HG02840 (cell line): ENCODE measurements around the gene BRAF.
A peak's percentile ranks its signal among the peaks of the same experiment; 100 is the strongest.
"Not testable (repeated sequence)": the region's sequence is repeated elsewhere in the genome, so short reads cannot be mapped to it uniquely, and the experiment has no call there.

ENCODE experiments used
- ATAC-seq: cut with Tn5 transposase; IDR thresholded peaks from one replicate; pipeline ENCODE4 v1.9.1; 2021; ENCODE audit warnings: mild to moderate bottlenecking, moderate library complexity, moderate number of reproducible peaks; ENCODE audit not compliant: unreplicated experiment, low FRiP score

BRAF gene

DNA sequence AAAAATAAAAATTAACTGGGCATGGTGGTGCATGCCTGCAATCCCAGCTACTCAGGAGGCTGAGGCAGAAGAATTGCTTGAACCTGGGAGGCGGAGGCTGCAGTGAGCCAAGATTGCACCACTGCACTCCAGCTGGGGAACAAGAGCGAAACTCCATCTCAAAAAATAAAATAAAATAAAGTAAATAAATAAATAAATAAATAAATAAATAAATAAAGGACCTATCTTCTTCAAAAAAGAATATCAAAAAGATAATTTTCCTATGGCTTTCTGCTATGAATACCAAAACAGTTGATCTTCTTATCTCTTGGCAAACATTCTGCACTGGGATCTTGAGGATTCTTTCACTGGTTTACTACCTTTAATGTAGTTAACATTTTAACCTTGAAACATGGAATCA lies 41.9 kb downstream of the BRAF start:
- not testable (repeated sequence) for ATAC-seq

- no peak for ATAC-seq
Observed at GRCh38 chr7:140881507-140882228, 43.1 kb downstream of the BRAF start.

DNA sequence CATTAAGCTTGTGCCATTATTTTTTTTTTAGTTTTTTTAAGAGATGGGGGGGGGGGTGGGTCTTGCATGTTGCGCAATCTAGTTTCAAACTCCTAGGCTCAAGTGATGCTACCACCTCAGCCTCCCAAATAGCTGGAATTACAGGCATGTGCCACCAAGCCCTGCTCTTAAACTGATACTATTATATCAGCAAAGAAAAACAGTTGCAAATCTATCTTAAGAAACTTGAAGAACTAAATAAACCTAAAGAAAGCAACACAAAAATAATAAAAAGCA lies 47.5 kb downstream of the BRAF start:
- no peak for ATAC-seq

- peak; percentile 73 for ATAC-seq
Observed at GRCh38 chr7:140876519-140877248, 48.0 kb downstream of the BRAF start.

GRCh38 chr7:140873434-140873833 lies 51.3 kb downstream of the BRAF start:
- no peak for ATAC-seq

DNA sequence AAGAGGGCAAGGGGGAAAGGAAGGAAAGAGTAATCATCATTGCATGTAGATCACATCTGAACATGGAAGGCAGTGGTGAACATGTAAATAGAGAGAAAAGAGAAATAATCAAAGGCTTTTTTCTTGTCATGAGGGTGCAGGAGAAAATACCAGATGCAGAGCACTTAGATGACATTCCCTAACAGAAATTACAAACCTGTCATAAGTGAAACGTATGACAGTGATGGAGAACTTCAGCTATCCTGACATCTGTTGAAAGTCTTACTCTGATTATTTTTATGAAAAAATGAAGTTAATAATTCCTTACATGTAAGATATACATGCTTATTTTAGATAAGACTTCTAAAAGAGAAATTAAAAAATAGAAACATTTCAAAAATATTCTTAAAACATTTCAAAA lies 54.7 kb downstream of the BRAF start:
- ATAC-seq, result no peak

GRCh38 chr7:140869430-140869829 lies 55.3 kb downstream of the BRAF start:
- no peak for ATAC-seq

DNA sequence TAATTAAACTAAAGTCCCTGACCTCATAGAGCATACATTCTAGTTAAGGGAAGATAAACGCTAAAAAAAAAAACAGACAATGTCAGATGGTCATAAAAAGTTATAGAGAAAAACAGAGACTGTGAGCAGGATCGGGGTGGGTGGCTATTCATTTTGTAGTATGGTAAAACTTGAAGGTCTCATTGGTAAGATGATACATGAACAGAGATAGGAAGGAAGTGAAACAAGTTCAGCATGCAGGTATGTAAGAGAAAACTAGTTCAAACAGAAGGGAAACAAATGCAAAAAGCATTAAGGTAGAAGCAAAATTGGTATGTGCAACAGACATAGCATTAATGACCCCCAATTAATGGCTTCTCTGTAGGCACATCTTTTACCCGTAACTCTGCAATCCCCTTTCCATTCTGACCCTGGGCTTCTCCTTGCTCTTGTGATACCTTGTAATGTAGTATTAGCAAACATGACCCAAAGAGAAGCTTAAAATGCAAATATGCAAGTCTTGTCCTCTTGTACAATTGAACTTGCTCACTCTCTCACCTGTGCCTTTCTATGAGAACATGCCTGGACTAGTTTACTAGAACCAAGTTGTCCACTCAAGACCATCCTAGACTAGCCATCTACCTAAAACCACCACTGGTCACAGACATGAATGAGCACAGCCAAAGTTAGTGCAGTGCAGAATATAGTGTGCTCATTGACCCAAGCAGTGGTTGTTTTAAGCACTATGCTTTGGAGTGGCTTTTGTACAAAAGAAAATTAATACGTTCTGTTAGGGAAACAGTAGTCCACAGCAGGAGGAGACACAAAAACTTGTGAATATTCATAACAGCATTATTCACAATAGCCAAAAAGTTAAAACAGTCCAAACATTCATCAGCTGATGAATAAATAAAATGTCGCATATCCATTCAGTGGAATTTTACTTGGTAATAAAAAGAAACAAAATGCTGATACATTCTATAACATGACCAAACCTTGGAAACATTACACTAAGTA lies 57.0 kb downstream of the BRAF start:
- ATAC-seq, result no peak

GRCh38 chr7:140866926-140867325 lies 57.8 kb downstream of the BRAF start:
- ATAC-seq, result no peak

DNA sequence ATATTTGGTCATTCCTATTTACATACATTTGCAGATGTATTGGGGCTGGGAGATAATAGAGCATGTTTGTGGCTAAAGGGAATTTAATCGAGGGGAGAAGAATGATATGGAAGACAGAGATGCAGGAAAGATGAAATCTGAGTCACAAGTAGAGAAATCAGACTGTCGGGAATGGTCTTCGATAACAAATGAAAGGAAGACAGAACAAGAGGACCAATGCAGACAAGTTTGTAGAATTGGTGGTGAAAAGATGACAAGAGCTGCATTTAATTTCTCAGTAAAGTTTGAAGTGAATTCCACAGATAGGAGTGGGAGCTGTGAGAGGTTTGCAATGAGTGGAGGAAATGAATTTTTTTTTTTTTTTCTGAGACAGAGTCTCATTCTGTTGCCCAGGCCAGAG lies 60.0 kb downstream of the BRAF start:
- no peak for ATAC-seq

- no peak for ATAC-seq
Observed at GRCh38 chr7:140863867-140864266, 60.9 kb downstream of the BRAF start.

DNA sequence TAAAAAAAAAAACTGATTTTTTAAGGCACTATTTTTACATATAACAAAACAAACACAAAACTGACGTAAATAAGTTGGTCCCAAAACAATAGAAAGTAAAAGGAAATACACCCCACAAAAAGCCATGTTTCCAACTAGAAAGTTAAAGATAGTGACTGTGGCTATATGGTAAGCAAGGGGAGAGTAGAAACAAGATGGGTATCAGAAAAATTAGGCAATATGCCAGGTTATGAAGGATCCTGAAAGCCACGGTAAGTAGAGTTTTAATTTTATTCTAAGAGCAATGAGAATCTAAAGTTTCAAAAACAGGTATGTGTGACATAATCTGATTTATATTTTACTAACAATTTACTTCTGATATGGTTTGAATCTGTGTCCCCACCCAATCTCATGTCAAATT lies 61.5 kb downstream of the BRAF start:
- no peak for ATAC-seq

DNA sequence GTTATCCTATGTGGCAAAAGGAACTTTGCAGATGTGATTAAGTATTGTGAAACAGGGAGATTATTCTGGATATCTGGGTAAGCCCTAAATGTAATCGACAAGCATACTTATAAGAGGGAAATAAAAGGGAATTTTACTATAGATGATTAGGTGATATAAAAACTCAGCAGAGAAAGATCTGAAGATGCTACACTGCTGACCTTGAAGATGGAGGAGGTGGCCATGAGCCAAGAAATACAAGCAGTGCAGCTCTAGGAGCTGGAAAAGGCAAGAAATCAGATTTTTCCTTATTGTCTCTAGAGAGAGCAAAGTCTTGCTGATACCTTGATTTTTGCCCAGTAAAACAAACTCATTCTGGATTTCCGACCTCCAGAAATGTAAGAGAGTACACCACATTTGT lies 67.7 kb downstream of the BRAF start:
- no peak for ATAC-seq

DNA sequence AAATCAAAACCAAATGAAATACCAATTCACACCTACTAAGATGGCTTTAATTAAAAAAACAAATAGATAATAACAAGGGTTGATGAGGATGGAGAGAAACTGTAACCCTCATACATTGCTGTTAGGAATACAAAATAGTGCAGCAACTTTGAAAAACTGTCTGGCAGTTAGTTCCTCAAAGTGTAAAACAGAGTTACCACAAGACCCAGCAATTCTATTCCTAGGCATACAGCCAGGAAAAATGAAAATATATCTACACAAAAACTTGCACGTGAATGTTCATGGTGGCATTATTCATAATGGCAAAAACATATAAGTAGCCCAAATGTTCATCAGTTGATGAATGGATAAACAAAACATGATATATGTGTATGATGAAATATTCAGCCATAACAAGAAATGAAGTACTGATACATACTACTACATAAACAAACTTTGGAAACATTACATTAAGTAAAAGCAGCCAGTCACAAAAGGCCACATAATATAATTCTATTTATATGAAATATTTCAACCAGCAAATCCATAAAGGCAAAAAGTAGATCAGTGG lies 83.5 kb downstream of the BRAF start:
- no peak for ATAC-seq

DNA sequence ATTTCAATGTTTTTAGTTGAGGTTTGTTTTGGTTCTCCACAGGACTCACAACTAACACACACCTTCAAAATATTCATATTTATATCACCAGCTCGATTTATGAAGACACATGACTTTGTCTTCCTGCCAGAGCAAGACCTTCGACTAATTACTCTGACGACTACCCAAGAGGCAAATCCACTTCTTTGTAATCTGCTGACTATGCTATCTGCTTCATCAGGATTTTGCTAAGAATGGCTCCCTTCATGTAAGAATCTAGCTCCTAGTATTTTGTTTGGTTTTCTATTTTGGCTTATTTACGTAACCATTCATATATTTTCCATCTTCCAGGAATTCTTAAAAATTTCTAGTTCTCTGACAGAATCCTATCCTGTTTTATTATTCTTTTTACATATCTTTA lies 93.0 kb downstream of the BRAF start:
- ATAC-seq, result no peak

- no peak for ATAC-seq
Observed at GRCh38 chr7:140829720-140830119, 95.0 kb downstream of the BRAF start.

DNA sequence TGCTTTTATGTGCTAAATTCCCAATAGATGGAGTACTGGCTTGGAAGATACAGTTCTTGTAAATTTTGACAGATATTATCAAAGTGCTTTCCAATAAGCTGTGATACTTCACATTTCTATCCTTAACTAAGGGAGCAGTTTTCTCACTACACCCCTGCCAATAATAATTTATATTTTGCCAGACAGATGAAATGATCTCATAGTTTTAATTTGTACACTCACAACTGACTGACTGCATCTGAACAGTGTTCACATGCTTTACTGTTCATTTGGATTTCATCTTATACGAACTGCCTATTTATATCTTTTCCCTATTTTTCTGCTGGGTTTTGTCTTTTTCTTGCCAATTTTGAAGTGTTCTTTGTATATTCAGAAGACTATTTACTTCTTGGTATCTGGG lies 96.0 kb downstream of the BRAF start:
- ATAC-seq, result no peak

DNA sequence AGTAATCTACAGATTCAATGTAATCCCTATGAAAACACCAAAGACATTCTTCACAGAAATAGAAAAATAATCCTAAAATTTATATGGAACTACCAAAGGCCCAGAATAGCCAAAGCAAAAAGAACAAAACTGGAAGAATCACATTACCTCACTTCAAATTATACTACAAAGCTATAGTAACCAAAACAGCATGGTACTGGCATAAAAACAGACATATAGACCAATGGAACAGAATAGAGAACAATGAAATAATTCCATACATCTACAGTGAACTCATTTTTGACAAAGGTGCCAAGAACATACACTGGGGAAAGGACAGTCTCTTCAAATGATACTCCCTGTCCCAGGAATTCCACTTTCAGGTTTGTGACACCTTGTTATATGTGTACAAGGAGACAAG lies 107.3 kb downstream of the BRAF start:
- ATAC-seq, result not testable (repeated sequence)

DNA sequence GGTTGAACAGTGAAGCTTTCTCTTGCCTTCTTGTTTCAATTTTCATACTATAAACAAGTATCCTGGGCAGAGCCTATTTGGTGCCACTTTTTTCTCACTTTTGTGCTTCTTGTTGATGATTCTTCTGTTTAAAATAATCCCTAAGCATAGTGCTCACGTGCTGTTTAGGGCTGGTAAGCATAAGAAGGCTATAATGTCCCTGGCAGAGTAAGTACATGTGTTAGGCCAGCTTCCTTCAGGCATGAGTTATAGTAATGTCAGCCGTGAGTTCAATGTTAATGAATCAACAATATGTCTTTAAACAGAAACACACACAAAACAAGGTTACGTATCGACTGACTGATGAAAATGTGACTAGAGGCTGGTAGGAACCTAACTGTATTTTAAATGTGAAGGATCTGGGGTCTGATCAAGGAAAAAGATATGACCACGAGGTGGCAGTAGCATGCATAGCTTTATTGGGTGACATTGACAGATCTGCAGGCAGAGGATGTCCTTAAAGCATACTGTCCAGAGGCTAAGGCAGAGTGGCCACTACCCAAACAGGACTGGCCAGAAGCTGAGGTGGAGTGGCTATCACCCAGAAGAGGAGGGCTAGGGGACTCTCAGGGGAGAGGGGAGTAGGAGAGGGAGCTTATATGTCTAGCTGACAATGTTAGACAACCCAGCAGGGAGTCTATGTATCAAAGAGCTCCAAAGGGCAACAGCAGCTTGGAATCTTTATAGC lies 113.7 kb downstream of the BRAF start:
- peak; percentile 74 for ATAC-seq

DNA sequence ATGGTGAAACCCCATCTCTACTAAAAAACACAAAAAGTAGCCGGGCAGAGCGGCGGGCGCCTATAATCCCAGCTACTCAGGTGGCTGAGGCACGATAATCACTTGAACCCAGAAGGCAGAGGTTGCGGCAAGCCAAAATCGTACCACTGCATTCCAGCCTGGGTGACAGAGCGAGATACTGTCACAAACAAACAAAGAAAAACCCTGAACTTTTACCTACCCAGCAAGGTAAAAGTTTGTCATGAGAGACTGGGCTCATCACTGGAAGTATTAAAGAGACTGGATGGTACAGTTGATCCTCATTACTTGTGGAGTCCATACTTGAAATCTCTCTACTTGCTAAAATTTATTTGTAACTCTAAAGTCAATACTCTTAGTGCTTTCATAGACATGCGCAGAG lies 114.3 kb downstream of the BRAF start:
- no peak for ATAC-seq
